ENCODE data around the gene S100P. TPM values are rescaled to one million over a fixed set of nuclear protein-coding genes. Genes with fewer than 3 reads are reported as not detected.

Gene S100P
- total and polyA plus RNA-seq, 9 donors = 0.37 to 2.1 (median 0.86) TPM; not detected in 3

- DNase-seq = no peak
- TF ChIP-seq POLR2A (IDR thresholded peaks at IDR 0.05) = no peak
- TF ChIP-seq EP300 (IDR thresholded peaks at IDR 0.05) = no peak
- TF ChIP-seq CTCF (IDR thresholded peaks at IDR 0.05) = no peak
- Histone ChIP-seq H3K9me3 (no peaks in the 10 kb centered on the region), H3K4me3 (no peak overlapping the region), H3K36me3 (no peaks in the 10 kb centered on the region), H3K4me1 (ENCODE audit: insufficient read depth) (no peaks in the 10 kb centered on the region), H3K27me3 (no peaks in the 10 kb centered on the region), H3K27ac (no peak overlapping the region)
- WGBS, 3 donors = 86 to 87% (median 86%) methylated on average over 65 of the region's 65 CpGs
- intact Hi-C loops (cut with DNase I) = no loop called here
These were observed 36.2 kb upstream of the S100P start for GRCh38 chr4:6657242-6658208.

- no peaks in the 10 kb centered on the region for H3K36me3 ChIP-seq
- peak overlapping the region; percentile 41 for H3K4me3 ChIP-seq
- no peak for TF ChIP-seq POLR2A (IDR thresholded peaks at IDR 0.05)
- TF ChIP-seq CTCF (IDR thresholded peaks at IDR 0.05) = no peak
- no peak for TF ChIP-seq EP300 (IDR thresholded peaks at IDR 0.05)
- H3K9me3 ChIP-seq = no peaks in the 10 kb centered on the region
- peak overlapping the region; percentile 36 to 65 for H3K27ac ChIP-seq
- DNase-seq = no peak
- H3K4me1 ChIP-seq (ENCODE audit: insufficient read depth) = no peaks in the 10 kb centered on the region
- WGBS, 3 donors = 81 to 91% (median 88%) methylated on average over 7 of the region's 7 CpGs
- intact Hi-C loops (cut with DNase I) = no loop called here
- no peaks in the 10 kb centered on the region for H3K27me3 ChIP-seq
These were observed 35.5 kb upstream of the S100P start for GRCh38 chr4:6658209-6658595.

- Histone ChIP-seq H3K36me3 (no peaks in the 10 kb centered on the region), H3K27ac (peak overlapping the region; percentile 36 to 65), H3K4me1 (ENCODE audit: insufficient read depth) (no peaks in the 10 kb centered on the region), H3K4me3 (peak overlapping the region; percentile 41), H3K27me3 (no peaks in the 10 kb centered on the region), H3K9me3 (no peaks in the 10 kb centered on the region)
- intact Hi-C loops (cut with DNase I) = no loop called here
- WGBS, 3 donors = 1 to 2% (median 1%) methylated on average over 45 to 52 of the region's 52 CpGs
- TF ChIP-seq EP300 (IDR thresholded peaks at IDR 0.05) (no peak), POLR2A (IDR thresholded peaks at IDR 0.05) (no peak), CTCF (IDR thresholded peaks at IDR 0.05) (no peak)
- DNase-seq = peak; percentile 37 to 76 (median 51)
These were observed 35.0 kb upstream of the S100P start for GRCh38 chr4:6658597-6659075.

- Histone ChIP-seq H3K27me3 (no peaks in the 10 kb centered on the region), H3K36me3 (no peaks in the 10 kb centered on the region), H3K9me3 (no peaks in the 10 kb centered on the region), H3K27ac (no peak overlapping the region), H3K4me3 (no peak overlapping the region), H3K4me1 (ENCODE audit: insufficient read depth) (peaks cover 2% of the 10 kb centered on the region)
- 78 to 89% (median 87%) methylated on average over 2 of the region's 2 CpGs for WGBS, 3 donors
- DNase-seq = no peak
- intact Hi-C loops (cut with DNase I) = no loop called here
- TF ChIP-seq CTCF (IDR thresholded peaks at IDR 0.05) (no peak), EP300 (IDR thresholded peaks at IDR 0.05) (no peak), POLR2A (IDR thresholded peaks at IDR 0.05) (no peak)
These were observed 33.8 kb upstream of the S100P start for GRCh38 chr4:6659897-6660296.

All from ovary (tissue), 9 donors.